Esophagus muscularis mucosa (tissue), 4 donors: ENCODE measurements around the gene UMPS. TPM values are rescaled to one million over a fixed set of nuclear protein-coding genes. Genes with fewer than 3 reads are reported as not detected.

Experiments
- DNase-seq: peaks from one replicate; pipeline ENCODE4 v3.0.0-alpha.2; 2017; ENCODE audit errors: extremely low spot score
- H3K27ac ChIP-seq, 4 donors: fragments of 200-600 bp; sonication (generic); replicated peaks in 1 of 4; 1 replicate in 3 of 4; 2 replicates in 1 of 4; pipeline ENCODE4 v1.5.1; 2016 to 2019; ENCODE audit warnings: mild to moderate bottlenecking in 1 of 4
- H3K27me3 ChIP-seq, 4 donors: fragments of 200-600 bp; sonication (generic); one replicate each; pipeline versions ENCODE4 v1.5.1 to v1.6.0; 2016 to 2019
- H3K36me3 ChIP-seq, 4 donors: fragments of 200-600 bp; sonication (generic); one replicate each; pipeline ENCODE4 v1.5.1; 2016 to 2019
- H3K4me1 ChIP-seq, 4 donors: fragments of 200-600 bp; sonication (generic); one replicate each; pipeline ENCODE4 v1.5.1; 2016 to 2019
- H3K4me3 ChIP-seq, 4 donors: fragments of 200-600 bp; sonication (generic); 1 replicate in 2 of 4; 2 replicates in 2 of 4; pipeline ENCODE4 v1.5.1; 2016 to 2019; ENCODE audit warnings: mild to moderate bottlenecking in 4 of 4, moderate library complexity in 1 of 4
- H3K9me3 ChIP-seq, 4 donors: fragments of 200-600 bp; sonication (generic); 1 replicate in 3 of 4; 2 replicates in 1 of 4; pipeline ENCODE4 v1.5.1; 2016 to 2019
- EP300 ChIP-seq: sonication (generic); formaldehyde crosslinking; IDR thresholded peaks from one replicate; pipeline ENCODE4 v1.6.1; 2017; ENCODE audit warnings: antibody characterized with exemption
- POLR2A ChIP-seq: fragments of 450-650 bp; IDR thresholded peaks from one replicate; pipeline ENCODE4 v1.6.1; 2017; ENCODE audit warnings: antibody characterized with exemption, moderate library complexity, mild to moderate bottlenecking, low read depth
- POLR2AphosphoS5 ChIP-seq, 2 donors: sonication (generic); formaldehyde crosslinking; IDR thresholded peaks; one replicate each; pipeline ENCODE4 v1.6.1; 2017; ENCODE audit warnings: antibody characterized with exemption in 2 of 2
- WGBS: methylation state at CpG from one replicate; pipeline ENCODE4 v1.1.5; 2018; 5-methylcytosine and 5-hydroxymethylcytosine counted together
- intact Hi-C: fragments of 100-400 bp; cut with DNase I; formaldehyde crosslinking; loops from one replicate; pipeline ENCODE4 v1.15.1; 2023
- total RNA-seq, 4 donors: library from RNA; depleted of rRNA; stranded (reverse); fragments of >200 nt; gene quantifications; one replicate each; pipeline versions ENCODE4 v1.1.0 to v1.2.1, GENCODE V29; 2016
- TF ChIP-seq, protein P1 (sequence below), 3 experiments: fragments of 200-600 bp in 2 of 3; fragments of 450-650 bp in 1 of 3; sonication (generic) in 2 of 3; IDR thresholded peaks; one replicate each; pipeline ENCODE4 v1.5.1; 2017 to 2019; ENCODE audit warnings: antibody characterized with exemption in 3 of 3, mild to moderate bottlenecking in 2 of 3, moderate library complexity in 1 of 3

UMPS gene
- total RNA-seq, 4 donors from 2014 or later, result 9.1 to 34.3 (median 21.1) TPM

DNA sequence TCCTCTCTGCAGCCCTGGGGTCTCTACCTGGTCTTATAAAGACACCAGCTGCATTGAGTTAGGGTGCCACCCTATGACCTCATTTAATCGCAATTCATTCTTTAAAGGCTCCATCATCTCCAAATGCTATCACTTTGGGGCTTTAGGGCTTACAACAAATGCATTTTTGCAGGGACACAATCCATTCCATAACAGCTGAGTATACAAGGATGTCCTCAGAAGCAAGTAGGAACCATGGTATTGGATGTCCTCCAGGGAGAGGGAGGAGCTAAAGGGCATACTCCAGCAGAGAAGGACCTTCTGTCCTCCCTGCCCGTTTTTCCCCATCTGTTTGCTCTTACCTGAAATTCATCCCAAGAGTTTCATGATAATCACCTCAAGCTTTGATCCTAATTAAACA, 30.3 kb downstream of the UMPS start:
- no peak overlapping the region for H3K4me3 ChIP-seq
- no peak for DNase-seq
- no peak overlapping the region for H3K27ac ChIP-seq
- H3K9me3 ChIP-seq, result no peaks in the 10 kb centered on the region
- TF ChIP-seq, protein P1, sequence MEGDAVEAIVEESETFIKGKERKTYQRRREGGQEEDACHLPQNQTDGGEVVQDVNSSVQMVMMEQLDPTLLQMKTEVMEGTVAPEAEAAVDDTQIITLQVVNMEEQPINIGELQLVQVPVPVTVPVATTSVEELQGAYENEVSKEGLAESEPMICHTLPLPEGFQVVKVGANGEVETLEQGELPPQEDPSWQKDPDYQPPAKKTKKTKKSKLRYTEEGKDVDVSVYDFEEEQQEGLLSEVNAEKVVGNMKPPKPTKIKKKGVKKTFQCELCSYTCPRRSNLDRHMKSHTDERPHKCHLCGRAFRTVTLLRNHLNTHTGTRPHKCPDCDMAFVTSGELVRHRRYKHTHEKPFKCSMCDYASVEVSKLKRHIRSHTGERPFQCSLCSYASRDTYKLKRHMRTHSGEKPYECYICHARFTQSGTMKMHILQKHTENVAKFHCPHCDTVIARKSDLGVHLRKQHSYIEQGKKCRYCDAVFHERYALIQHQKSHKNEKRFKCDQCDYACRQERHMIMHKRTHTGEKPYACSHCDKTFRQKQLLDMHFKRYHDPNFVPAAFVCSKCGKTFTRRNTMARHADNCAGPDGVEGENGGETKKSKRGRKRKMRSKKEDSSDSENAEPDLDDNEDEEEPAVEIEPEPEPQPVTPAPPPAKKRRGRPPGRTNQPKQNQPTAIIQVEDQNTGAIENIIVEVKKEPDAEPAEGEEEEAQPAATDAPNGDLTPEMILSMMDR (IDR thresholded peaks at IDR 0.05), result no peak
- intact Hi-C loops, result no loop called here
- H3K36me3 ChIP-seq, result peaks cover 13 to 31% (median 30%) of the 10 kb centered on the region in 4 donors
- 46% methylated on average over 2 of the region's 2 CpGs for WGBS
- peaks cover 14 to 19% (median 18%) of the 10 kb centered on the region in 4 donors for H3K4me1 ChIP-seq
- H3K27me3 ChIP-seq, result no peaks in the 10 kb centered on the region

DNA sequence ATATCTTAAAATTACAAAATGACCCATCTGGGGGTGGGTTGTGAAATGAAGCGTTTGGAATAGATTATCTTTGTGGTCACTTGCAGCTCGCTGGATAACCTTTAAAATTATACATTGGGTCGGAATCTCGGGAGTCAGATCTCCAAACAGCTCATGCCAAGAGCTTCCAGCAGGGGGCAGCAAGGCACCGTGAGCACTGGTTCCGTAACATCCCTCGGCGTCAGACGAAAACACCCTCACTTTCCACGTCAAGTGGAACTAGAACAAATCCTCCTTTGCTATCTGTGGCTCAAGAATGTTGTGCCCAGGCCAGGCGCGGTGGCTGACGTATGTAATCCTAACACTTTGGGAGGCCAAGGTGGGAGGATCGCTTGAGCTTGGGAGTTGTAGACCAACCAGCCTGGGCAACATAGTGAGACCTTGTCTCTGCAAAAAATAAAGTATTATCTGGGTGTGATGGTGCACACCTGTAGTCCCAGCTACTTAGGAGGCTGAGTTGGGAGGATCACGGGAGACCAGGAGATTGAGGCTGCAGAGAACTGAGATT, 31.1 kb downstream of the UMPS start:
- Histone ChIP-seq H3K4me3 (no peak overlapping the region), H3K27me3 (no peaks in the 10 kb centered on the region), H3K27ac (peak overlapping the region; percentile 64 to 70 (median 68)), H3K4me1 (peaks cover 14 to 19% (median 18%) of the 10 kb centered on the region in 4 donors), H3K36me3 (peaks cover 19 to 39% (median 37%) of the 10 kb centered on the region in 4 donors), H3K9me3 (no peaks in the 10 kb centered on the region)
- DNase-seq, result peak; percentile 98
- intact Hi-C loops, result loop anchor here (1.0 kb wide), 1 partner anchor 140 kb away; no protein-coding TSS in a partner anchor
- 13% methylated on average over 10 of the region's 15 CpGs for WGBS
- TF ChIP-seq POLR2AphosphoS5 (IDR thresholded peaks at IDR 0.05), result peak; percentile 81 to 92
- TF ChIP-seq, protein P1 (IDR thresholded peaks at IDR 0.05), result peak; percentile 97 to 98 (median 97)
- TF ChIP-seq POLR2A, result no peak
- TF ChIP-seq EP300, result peak; percentile 88

DNA sequence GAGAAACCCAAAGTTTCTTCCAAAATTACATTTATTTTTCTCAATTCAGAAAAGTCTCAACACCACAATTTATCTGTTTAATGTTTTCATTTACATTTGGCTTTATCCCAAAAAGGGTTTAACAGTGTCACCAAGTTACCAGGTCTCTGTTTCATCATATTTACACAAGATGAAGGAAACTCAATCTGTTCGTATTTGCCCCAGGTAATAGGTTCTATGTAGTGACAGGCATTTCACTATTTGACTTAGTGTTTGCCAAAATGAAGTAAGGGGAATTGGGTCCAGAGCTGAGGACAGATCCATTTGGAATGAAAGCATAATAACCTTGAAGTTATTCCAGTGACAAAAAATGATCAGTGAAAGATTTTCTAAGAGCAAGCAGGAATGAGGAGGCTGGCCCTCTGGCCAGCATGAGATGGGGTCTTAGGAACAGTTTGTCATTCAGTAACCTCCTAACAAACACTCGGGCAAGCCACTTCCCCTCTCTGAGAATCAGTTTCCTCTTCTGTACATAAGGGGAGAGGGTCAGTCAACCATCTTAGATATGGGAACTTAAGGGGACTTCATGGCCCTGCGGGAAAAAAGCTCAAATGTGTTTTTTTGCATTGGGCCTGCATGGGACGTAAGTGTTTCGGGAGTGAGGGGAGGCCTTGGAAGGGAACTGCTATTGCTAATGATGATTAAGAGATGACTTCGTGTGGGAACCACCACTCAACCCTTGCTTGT, 31.8 kb downstream of the UMPS start:
- no peak for TF ChIP-seq EP300
- TF ChIP-seq, protein P1 (IDR thresholded peaks at IDR 0.05), result no peak
- TF ChIP-seq POLR2A, result no peak
- no peak for TF ChIP-seq POLR2AphosphoS5 (IDR thresholded peaks at IDR 0.05)
- Histone ChIP-seq H3K27me3 (no peaks in the 10 kb centered on the region), H3K27ac (peak overlapping the region; percentile 64 to 70 (median 68)), H3K36me3 (peaks cover 27 to 46% (median 44%) of the 10 kb centered on the region in 4 donors), H3K9me3 (no peaks in the 10 kb centered on the region), H3K4me3 (no peak overlapping the region), H3K4me1 (peaks cover 14 to 19% (median 18%) of the 10 kb centered on the region in 4 donors)
- no peak for DNase-seq
- WGBS, result 79% methylated on average over 6 of the region's 6 CpGs
- intact Hi-C loops, result loop anchor here (1.0 kb wide), 1 partner anchor 139 kb away; no protein-coding TSS in a partner anchor

DNA sequence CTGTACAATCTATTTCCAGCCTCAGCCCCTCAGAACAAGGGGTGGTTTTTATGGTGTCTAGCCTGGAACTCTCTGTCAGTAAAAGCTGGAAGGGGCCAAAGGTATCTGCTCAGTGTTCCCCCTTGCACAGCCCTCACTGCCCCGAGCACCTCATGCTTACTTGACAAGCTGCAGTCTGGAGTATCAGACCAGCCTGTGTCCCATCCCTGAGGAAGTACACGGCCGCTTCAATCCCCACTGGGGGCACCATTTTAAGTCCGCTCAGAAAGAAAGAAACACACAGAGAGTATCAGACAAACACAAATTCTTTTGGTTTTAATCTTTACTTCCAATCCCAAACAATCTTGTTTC, 32.4 kb downstream of the UMPS start:
- peaks cover 14 to 19% (median 18%) of the 10 kb centered on the region in 4 donors for H3K4me1 ChIP-seq
- H3K4me3 ChIP-seq, result no peak overlapping the region
- peaks cover 30 to 52% (median 49%) of the 10 kb centered on the region in 4 donors for H3K36me3 ChIP-seq
- no peaks in the 10 kb centered on the region for H3K9me3 ChIP-seq
- TF ChIP-seq POLR2A (no peak), POLR2AphosphoS5 (IDR thresholded peaks at IDR 0.05) (no peak), EP300 (no peak)
- TF ChIP-seq, protein P1 (IDR thresholded peaks at IDR 0.05), result no peak
- intact Hi-C loops, result no loop called here
- no peaks in the 10 kb centered on the region for H3K27me3 ChIP-seq
- 89% methylated on average over 4 of the region's 4 CpGs for WGBS
- H3K27ac ChIP-seq, result peak overlapping the region; percentile 64 to 70 (median 68)
- DNase-seq, result no peak
